GM19043 (cell line): ENCODE data around the gene KCNIP4.

Experiments
- ATAC-seq: cut with Tn5 transposase; IDR thresholded peaks from one replicate; pipeline ENCODE4 v1.9.1; 2021; ENCODE audit warnings: low read depth; ENCODE audit not compliant: unreplicated experiment

Gene KCNIP4

GRCh38 chr4:21512353-21512752 is 436.2 kb downstream of the KCNIP4 start:
- no peak for ATAC-seq

GRCh38 chr4:21507439-21507838 is 441.1 kb downstream of the KCNIP4 start:
- no peak for ATAC-seq

GRCh38 chr4:21490682-21491081 is 457.9 kb downstream of the KCNIP4 start:
- no peak for ATAC-seq

- no peak for ATAC-seq
These were observed 471.8 kb downstream of the KCNIP4 start for GRCh38 chr4:21476757-21477156.

- ATAC-seq: no peak
These were observed 474.4 kb downstream of the KCNIP4 start for GRCh38 chr4:21474195-21474594.

- no peak for ATAC-seq
These were observed 478.0 kb downstream of the KCNIP4 start for GRCh38 chr4:21470535-21470934.

- no peak for ATAC-seq
These were observed 478.9 kb downstream of the KCNIP4 start for GRCh38 chr4:21469438-21470300.

- ATAC-seq: no peak
These were observed 481.0 kb downstream of the KCNIP4 start for GRCh38 chr4:21467551-21467950.

GRCh38 chr4:21457086-21457840 is 491.3 kb downstream of the KCNIP4 start:
- no peak for ATAC-seq

- ATAC-seq: no peak
These were observed 493.7 kb downstream of the KCNIP4 start for GRCh38 chr4:21454831-21455230.

GRCh38 chr4:21454201-21454600 is 494.4 kb downstream of the KCNIP4 start:
- no peak for ATAC-seq

- no peak for ATAC-seq
These were observed 495.6 kb downstream of the KCNIP4 start for GRCh38 chr4:21452931-21453330.

- no peak for ATAC-seq
These were observed 497.5 kb downstream of the KCNIP4 start for GRCh38 chr4:21451032-21451431.

- ATAC-seq: no peak
These were observed 498.2 kb downstream of the KCNIP4 start for GRCh38 chr4:21450331-21450730.

- no peak for ATAC-seq
These were observed 501.1 kb downstream of the KCNIP4 start for GRCh38 chr4:21447301-21448054.

GRCh38 chr4:21420166-21420565 is 528.4 kb downstream of the KCNIP4 start:
- no peak for ATAC-seq

GRCh38 chr4:21415728-21416127 is 532.8 kb downstream of the KCNIP4 start:
- ATAC-seq: no peak

- ATAC-seq: no peak
These were observed 534.7 kb downstream of the KCNIP4 start for GRCh38 chr4:21413807-21414370.

GRCh38 chr4:21411086-21411485 is 537.5 kb downstream of the KCNIP4 start:
- no peak for ATAC-seq

GRCh38 chr4:21410372-21410771 is 538.2 kb downstream of the KCNIP4 start:
- no peak for ATAC-seq

GRCh38 chr4:21387683-21388082 is 560.9 kb downstream of the KCNIP4 start:
- ATAC-seq: no peak
